Uterine smooth muscle cell (primary cell): ENCODE measurements around the gene TCEAL9. TPM values are rescaled to one million over a fixed set of nuclear protein-coding genes. Genes with fewer than 3 reads are reported as not detected.

Experiments
- total RNA-seq: library from RNA; depleted of rRNA; stranded (reverse); fragments of >200 nt; gene quantifications from 2 replicates; pipeline ENCODE4 v1.2.3, GENCODE V29; 2014

The TCEAL9 gene, protein sequence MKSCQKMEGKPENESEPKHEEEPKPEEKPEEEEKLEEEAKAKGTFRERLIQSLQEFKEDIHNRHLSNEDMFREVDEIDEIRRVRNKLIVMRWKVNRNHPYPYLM
- 145 and 153 TPM in 2 replicates for total RNA-seq

GRCh38 chrX:103356130-103356798 is at the start of gene TCEAL9:
TCEAL9 (plus strand) TSS chrX:103356506; CDS start chrX:103357685, 1,179 bp downstream.

DNA sequence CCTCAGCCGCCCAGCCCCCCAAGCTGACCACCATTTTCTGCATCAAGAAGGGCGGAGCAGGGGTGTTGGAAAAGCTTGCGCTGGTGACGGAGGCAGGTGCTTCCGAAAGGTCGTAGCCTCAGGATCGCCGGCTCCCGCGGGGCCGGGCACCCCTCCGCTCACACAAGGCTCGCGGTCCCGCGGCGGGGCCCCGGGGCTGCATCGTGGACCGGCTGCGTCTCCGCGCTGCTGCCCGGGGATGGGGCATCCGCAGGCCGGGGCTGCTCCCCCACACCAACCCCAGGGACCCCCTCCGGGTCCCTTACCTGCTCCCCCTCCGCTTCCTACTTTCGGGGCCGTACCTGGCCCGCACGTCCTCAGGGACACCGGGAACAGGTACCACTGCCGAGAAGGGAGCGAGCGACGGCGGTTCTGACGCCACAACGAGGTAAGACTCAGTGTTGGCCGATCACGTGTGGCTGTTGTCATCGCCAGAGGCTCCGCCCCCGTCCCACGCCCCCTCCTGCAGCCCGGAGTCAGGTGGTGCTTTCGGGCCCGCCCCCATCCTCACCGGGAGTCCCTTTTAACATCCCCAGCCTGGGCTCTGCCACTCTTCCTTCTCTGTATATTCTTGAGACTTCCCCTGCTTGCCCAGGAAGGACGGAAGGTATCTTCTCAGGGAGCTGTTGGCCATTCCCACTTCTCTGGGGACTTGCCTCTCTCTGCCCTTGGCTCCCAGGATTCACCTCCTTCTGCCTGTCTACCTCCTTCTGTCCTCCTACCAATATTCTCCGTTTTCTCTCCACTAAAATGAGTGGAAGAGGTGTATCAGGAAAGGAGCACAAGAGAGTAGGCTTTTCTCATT is 45.5 kb upstream of the TCEAL9 start, which contains the start of gene BEX2:
Gene BEX2 (minus strand): TSS at position 436 of the 844 bp plus-strand sequence. CDS start 1,014 bp downstream, outside the sequence.

GRCh38 chrX:103329991-103330390 is 26.3 kb upstream of the TCEAL9 start, which contains the start of gene TCEAL7:
TCEAL7 (plus strand) TSS chrX:103330239; CDS start chrX:103331404, 1,165 bp downstream.

DNA sequence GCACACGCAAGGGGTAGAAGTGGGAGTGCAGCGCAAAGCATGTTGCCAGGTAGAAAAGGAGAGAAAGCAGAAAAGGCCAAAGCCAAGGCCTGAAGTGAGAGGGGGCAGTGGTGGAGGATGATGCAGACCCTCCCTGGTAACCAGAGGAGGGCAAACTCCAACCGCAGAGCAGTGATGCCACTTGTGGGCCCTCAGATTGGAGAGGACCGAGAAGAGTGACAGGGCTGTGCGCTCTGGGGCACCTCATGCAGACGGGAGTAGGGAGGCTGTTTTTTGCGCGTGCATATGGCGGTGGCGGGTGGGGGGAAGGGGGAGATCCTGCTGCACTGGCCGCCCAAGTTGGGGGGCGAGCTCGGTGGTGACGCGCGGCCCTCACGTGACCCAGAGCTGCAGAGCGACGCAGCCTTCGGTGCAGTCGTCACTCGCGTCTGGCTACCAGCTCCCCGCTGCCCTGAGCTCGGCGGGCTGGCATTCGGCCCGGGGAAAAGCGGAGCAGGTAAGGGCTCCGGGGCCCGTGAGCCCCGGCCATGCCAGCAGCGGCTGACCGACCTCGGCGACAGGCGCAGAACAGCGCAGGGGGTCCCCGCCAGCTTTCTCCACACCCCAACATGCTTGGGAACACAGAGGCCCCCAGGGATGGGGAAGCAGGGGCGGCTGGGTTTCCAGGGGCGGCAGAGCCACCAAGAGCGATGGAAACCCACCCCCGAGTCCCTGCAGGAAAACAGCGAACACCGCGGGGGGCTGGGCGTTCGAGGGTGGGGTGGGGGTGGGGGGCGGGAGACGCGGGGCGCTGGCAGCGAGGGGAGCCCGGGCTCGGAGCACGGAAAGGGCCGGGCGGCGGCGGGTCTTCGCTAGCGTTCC is 20.0 kb downstream of the TCEAL9 start, which contains the start of gene BEX3:
Gene BEX3 (plus strand): TSS at position 421 of the 861 bp plus-strand sequence. CDS start 984 bp downstream, outside the sequence.

Other genes with a start within 250 kb of the TCEAL9 start
- gene BEX4, start 141.4 kb upstream of the TCEAL9 start, total RNA-seq: 15.5 and 26.4 TPM in 2 replicates
- gene TCEAL8, start 101.4 kb upstream of the TCEAL9 start, total RNA-seq: 123 and 139 TPM in 2 replicates
- not detected in 2 replicates for gene TCEAL5, start 79.8 kb upstream of the TCEAL9 start, total RNA-seq
- 2.1 and 5.6 TPM in 2 replicates for gene BEX2, start 45.5 kb upstream of the TCEAL9 start, total RNA-seq
- gene TCEAL7, start 26.3 kb upstream of the TCEAL9 start, total RNA-seq: 44.3 and 50.5 TPM in 2 replicates
- gene BEX3, start 20.0 kb downstream of the TCEAL9 start, total RNA-seq: 239 and 345 TPM in 2 replicates
- gene RAB40A, start 163.0 kb downstream of the TCEAL9 start, total RNA-seq: under 0.01 and 0.25 TPM in 2 replicates
- 33.5 and 76.1 TPM in 2 replicates for gene TCEAL4, start 229.0 kb downstream of the TCEAL9 start, total RNA-seq